Lower leg skin (tissue), 4 donors: ENCODE results near the gene CAAP1. TPM values are rescaled to one million over a fixed set of nuclear protein-coding genes. Genes with fewer than 3 reads are reported as not detected.

Experiments
- DNase-seq, 2 donors: peaks; one replicate each; pipeline ENCODE4 v3.0.0-alpha.2; 2019; ENCODE audit warnings: low spot score in 2 of 2
- H3K4me3 ChIP-seq: fragments of 200-600 bp; sonication (generic); 2 replicates; pipeline ENCODE4 v1.5.1; 2017; ENCODE audit warnings: mild to moderate bottlenecking, low read depth; ENCODE audit not compliant: poor library complexity, severe bottlenecking
- CTCF ChIP-seq, 3 donors: fragments of 450-650 bp; IDR thresholded peaks; one replicate each; pipeline ENCODE4 v1.5.1; 2016; ENCODE audit warnings: antibody characterized with exemption in 3 of 3, mild to moderate bottlenecking in 3 of 3, moderate library complexity in 2 of 3
- POLR2A ChIP-seq, 2 donors: fragments of 450-650 bp; IDR thresholded peaks; one replicate each; pipeline ENCODE4 v1.6.1; 2016 to 2017; ENCODE audit warnings: antibody characterized with exemption in 2 of 2, mild to moderate bottlenecking in 1 of 2, moderate library complexity in 1 of 2
- WGBS, 2 donors: methylation state at CpG; one replicate each; pipeline ENCODE4 v1.1.5; 2018; 5-methylcytosine and 5-hydroxymethylcytosine counted together
- intact Hi-C: fragments of 100-400 bp; cut with DNase I; formaldehyde crosslinking; loops from one replicate; pipeline ENCODE4 v1.15.0; 2023; ENCODE audit warnings: low total_unique reads
- total RNA-seq, 4 donors: library from RNA; depleted of rRNA; stranded (reverse); fragments of >200 nt; gene quantifications; one replicate each; pipeline ENCODE4 v1.1.0, GENCODE V29; 2016

Gene CAAP1
- total RNA-seq, 4 donors from 2014 or later: 10.0 to 24.4 (median 20.3) TPM

GRCh38 chr9:26814799-26815198, 77.8 kb downstream of the CAAP1 start:
- intact Hi-C loops: no loop called here
- no peak overlapping the region for H3K4me3 ChIP-seq
- TF ChIP-seq POLR2A (IDR thresholded peaks at IDR 0.05): no peak
- 82 to 90% methylated on average over 2 of the region's 2 CpGs for WGBS, 2 donors
- DNase-seq: no peak

- DNase-seq: no peak
- TF ChIP-seq POLR2A (IDR thresholded peaks at IDR 0.05) (no peak), CTCF (IDR thresholded peaks at IDR 0.05) (no peak)
- no peak overlapping the region for H3K4me3 ChIP-seq
- intact Hi-C loops: no loop called here
Observed at GRCh38 chr9:26813247-26813646, 79.4 kb downstream of the CAAP1 start.

- intact Hi-C loops: no loop called here
- WGBS, 2 donors: 95 to 97% methylated on average over 3 of the region's 3 CpGs
- DNase-seq: no peak
- TF ChIP-seq CTCF (IDR thresholded peaks at IDR 0.05) (no peak), POLR2A (IDR thresholded peaks at IDR 0.05) (no peak)
- H3K4me3 ChIP-seq: no peak overlapping the region
Observed at GRCh38 chr9:26812217-26812616, 80.4 kb downstream of the CAAP1 start.

GRCh38 chr9:26811106-26811505, 81.5 kb downstream of the CAAP1 start:
- no peak for DNase-seq
- no peak for TF ChIP-seq CTCF (IDR thresholded peaks at IDR 0.05)
- no peak overlapping the region for H3K4me3 ChIP-seq
- intact Hi-C loops: no loop called here

GRCh38 chr9:26809795-26810194, 82.8 kb downstream of the CAAP1 start:
- intact Hi-C loops: no loop called here
- no peak for DNase-seq
- TF ChIP-seq POLR2A (IDR thresholded peaks at IDR 0.05) (no peak), CTCF (IDR thresholded peaks at IDR 0.05) (no peak)
- H3K4me3 ChIP-seq: no peak overlapping the region
- 20 to 35% methylated on average over 1 of the region's 1 CpG for WGBS, 2 donors

- no peak overlapping the region for H3K4me3 ChIP-seq
- no peak for DNase-seq
- TF ChIP-seq CTCF (IDR thresholded peaks at IDR 0.05) (no peak), POLR2A (IDR thresholded peaks at IDR 0.05) (no peak)
- WGBS, 2 donors: 71 to 74% methylated on average over 5 of the region's 5 CpGs
- intact Hi-C loops: no loop called here
Observed at GRCh38 chr9:26807161-26807560, 85.4 kb downstream of the CAAP1 start.
